ENCODE data around the gene TNFAIP8. TPM values are rescaled to one million over a fixed set of nuclear protein-coding genes. Genes with fewer than 3 reads are reported as not detected.
"Not testable (repeated sequence)": the region's sequence is repeated elsewhere in the genome, so short reads cannot be mapped to it uniquely, and the experiment has no call there.

TNFAIP8 gene
- total and polyA plus RNA-seq, 8 donors: 5.7 to 14.2 (median 8.4) TPM

- H3K27ac ChIP-seq: no peak overlapping the region
- intact Hi-C loops (cut with DNase I): loop anchor here in 1 of 3 donors (10.0 kb wide), 1 partner anchor 256 kb away; no protein-coding TSS in a partner anchor
- no peaks in the 10 kb centered on the region for H3K36me3 ChIP-seq
- no peak for ATAC-seq
- H3K4me1 ChIP-seq: peaks cover 0 to 3% (median 0%) of the 10 kb centered on the region in 3 donors
- 87 to 91% methylated on average over 4 of the region's 4 CpGs for WGBS, 2 donors
- H3K9me3 ChIP-seq: no peaks in the 10 kb centered on the region
- no peaks in the 10 kb centered on the region for H3K27me3 ChIP-seq
- FAIRE-seq: no peak
- DNase-seq: no peak
- H3K4me3 ChIP-seq: no peak overlapping the region
- TF ChIP-seq CTCF (IDR thresholded peaks at IDR 0.05): no peak
Observed at GRCh38 chr5:119410448-119411159, 54.8 kb downstream of the TNFAIP8 start.

- H3K27me3 ChIP-seq: no peaks in the 10 kb centered on the region
- ATAC-seq (peak; percentile 96 to 98 (median 98)), DNase-seq (peak in 4 of 6 donors; percentile 43 to 69 (median 60)), FAIRE-seq (peak; percentile 37)
- peaks cover 0 to 3% (median 0%) of the 10 kb centered on the region in 3 donors for H3K4me1 ChIP-seq
- WGBS, 2 donors: 7 to 8% methylated on average over 15 of the region's 15 CpGs
- no peaks in the 10 kb centered on the region for H3K36me3 ChIP-seq
- no peaks in the 10 kb centered on the region for H3K9me3 ChIP-seq
- intact Hi-C loops (cut with DNase I): loop anchor here in 1 of 3 donors (10.0 kb wide), 1 partner anchor 257 kb away; no protein-coding TSS in a partner anchor
- H3K27ac ChIP-seq: peak overlapping the region in 1 of 4 donors; percentile 63
- peak overlapping the region in 3 of 4 donors; percentile 4 to 49 (median 42) for H3K4me3 ChIP-seq
- peak; percentile 83 to 90 (median 89) for TF ChIP-seq CTCF (IDR thresholded peaks at IDR 0.05)
Observed at GRCh38 chr5:119411361-119412278, 55.8 kb downstream of the TNFAIP8 start.

GRCh38 chr5:119412279-119413227 lies 56.7 kb downstream of the TNFAIP8 start:
- intact Hi-C loops (cut with DNase I): loop anchor here in 1 of 3 donors (10.0 kb wide), 1 partner anchor 258 kb away; no protein-coding TSS in a partner anchor
- no peak for FAIRE-seq
- H3K27me3 ChIP-seq: no peaks in the 10 kb centered on the region

GRCh38 chr5:119414124-119414734 lies 58.4 kb downstream of the TNFAIP8 start:
- DNase-seq, H3K36me3 ChIP-seq, H3K4me1 ChIP-seq, H3K4me3 ChIP-seq, H3K27me3 ChIP-seq, H3K9me3 ChIP-seq, H3K27ac ChIP-seq, ATAC-seq, FAIRE-seq: not testable (repeated sequence)
- intact Hi-C loops (cut with DNase I): loop anchor here in 1 of 3 donors (10.0 kb wide), 1 partner anchor 259 kb away; no protein-coding TSS in a partner anchor
- 80 to 87% methylated on average over 13 of the region's 13 CpGs for WGBS, 2 donors

More at GRCh38 chr5:119412279-119413227, 56.7 kb downstream of the TNFAIP8 start:
- WGBS, 2 donors: 27 to 31% methylated on average over 9 of the region's 9 CpGs
- no peaks in the 10 kb centered on the region for H3K36me3 ChIP-seq
- peak in 1 of 4 donors; percentile 2 for TF ChIP-seq CTCF (IDR thresholded peaks at IDR 0.05)
- peaks cover 0 to 3% (median 0%) of the 10 kb centered on the region in 3 donors for H3K4me1 ChIP-seq
- no peaks in the 10 kb centered on the region for H3K9me3 ChIP-seq
- DNase-seq (no peak), ATAC-seq (no peak)
- H3K27ac ChIP-seq: no peak overlapping the region
- peak overlapping the region in 2 of 4 donors; percentile 42 to 49 for H3K4me3 ChIP-seq
